ENCODE measurements around the gene ZER1. TPM values are rescaled to one million over a fixed set of nuclear protein-coding genes. Genes with fewer than 3 reads are reported as not detected.

ZER1 gene
- total and polyA plus RNA-seq, 2 of the 4 experiments (the other 2 are of a cell fraction), result 7.7 to 34.9 TPM

DNA sequence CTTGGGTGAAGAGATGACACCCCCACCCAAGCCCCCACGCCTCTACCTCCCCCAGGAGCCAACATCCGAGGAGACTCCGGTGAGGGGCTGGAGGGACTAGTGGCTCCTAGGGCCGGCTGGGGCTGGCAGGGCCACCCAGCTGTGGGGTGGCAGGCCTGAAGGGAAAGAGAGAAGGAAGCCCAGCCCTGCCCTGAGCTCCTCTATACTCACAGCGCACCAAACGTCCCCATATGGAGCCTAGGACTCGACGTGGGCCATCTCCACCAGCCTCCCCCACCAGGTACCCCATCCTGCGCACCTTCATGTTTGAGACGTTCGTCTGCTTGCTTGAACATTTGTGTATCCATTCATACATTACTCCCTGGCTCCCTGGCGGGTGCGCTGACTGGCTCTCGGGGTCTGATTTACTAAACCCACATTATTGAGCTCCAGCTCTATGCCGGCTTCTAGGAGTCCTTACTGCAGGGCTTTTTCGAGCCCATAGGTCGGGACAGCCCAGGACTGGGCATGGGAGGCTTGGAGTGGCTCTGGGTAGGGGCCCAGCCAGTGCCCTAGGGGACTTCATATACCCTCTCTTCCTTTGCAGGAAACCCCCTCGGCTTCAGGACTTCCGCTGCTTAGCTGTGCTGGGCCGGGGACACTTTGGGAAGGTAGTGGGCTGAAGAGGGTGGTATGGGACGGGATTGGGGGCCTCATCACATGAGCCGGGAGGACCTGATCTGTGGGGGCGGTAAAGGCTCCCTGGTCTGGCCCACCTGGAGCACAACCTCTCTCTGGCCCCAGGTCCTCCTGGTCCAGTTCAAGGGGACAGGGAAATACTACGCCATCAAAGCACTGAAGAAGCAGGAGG lies 56.9 kb downstream of the ZER1 start:
- H2AK5ac ChIP-seq (ENCODE audit: low read depth, low read length), result no peak overlapping the region
- no peak overlapping the region for H4K5ac ChIP-seq (ENCODE audit: low read depth, low read length)
- no peak overlapping the region for H3K14ac ChIP-seq (replicated peaks; ENCODE audit: low read depth, low read length)
- TF ChIP-seq SMC3 (IDR thresholded peaks at IDR 0.05; ENCODE audit: low read depth, low read length), result no peak
- no peak for TF ChIP-seq CEBPB (IDR thresholded peaks at IDR 0.05; ENCODE audit: low read depth, low read length)
- no peak for TF ChIP-seq FOS (IDR thresholded peaks at IDR 0.05; ENCODE audit: low read depth, low read length)
- TF ChIP-seq MAZ (IDR thresholded peaks at IDR 0.05; ENCODE audit: borderline replicate concordance, low read depth, low read length), result no peak
- no peak for TF ChIP-seq POLR2A (IDR thresholded peaks at IDR 0.05; ENCODE audit: low read depth, low read length)
- TF ChIP-seq RFX5 (IDR thresholded peaks at IDR 0.05; ENCODE audit: low read depth, low read length), result no peak
- no peak for TF ChIP-seq MXI1 (IDR thresholded peaks at IDR 0.05; ENCODE audit: borderline replicate concordance, low read depth, low read length)
- no peak for TF ChIP-seq BHLHE40 (IDR thresholded peaks at IDR 0.05; ENCODE audit: low read depth, low read length)
- TF ChIP-seq NFE2L2 (IDR thresholded peaks at IDR 0.05; ENCODE audit: low read depth, low read length), result no peak
- TF ChIP-seq, protein P1, sequence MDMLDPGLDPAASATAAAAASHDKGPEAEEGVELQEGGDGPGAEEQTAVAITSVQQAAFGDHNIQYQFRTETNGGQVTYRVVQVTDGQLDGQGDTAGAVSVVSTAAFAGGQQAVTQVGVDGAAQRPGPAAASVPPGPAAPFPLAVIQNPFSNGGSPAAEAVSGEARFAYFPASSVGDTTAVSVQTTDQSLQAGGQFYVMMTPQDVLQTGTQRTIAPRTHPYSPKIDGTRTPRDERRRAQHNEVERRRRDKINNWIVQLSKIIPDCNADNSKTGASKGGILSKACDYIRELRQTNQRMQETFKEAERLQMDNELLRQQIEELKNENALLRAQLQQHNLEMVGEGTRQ (IDR thresholded peaks at IDR 0.05; ENCODE audit: low read depth, low read length), result no peak
- TF ChIP-seq MAFK (IDR thresholded peaks at IDR 0.05; ENCODE audit: low read depth, low read length), result no peak
- TF ChIP-seq, protein P2, sequence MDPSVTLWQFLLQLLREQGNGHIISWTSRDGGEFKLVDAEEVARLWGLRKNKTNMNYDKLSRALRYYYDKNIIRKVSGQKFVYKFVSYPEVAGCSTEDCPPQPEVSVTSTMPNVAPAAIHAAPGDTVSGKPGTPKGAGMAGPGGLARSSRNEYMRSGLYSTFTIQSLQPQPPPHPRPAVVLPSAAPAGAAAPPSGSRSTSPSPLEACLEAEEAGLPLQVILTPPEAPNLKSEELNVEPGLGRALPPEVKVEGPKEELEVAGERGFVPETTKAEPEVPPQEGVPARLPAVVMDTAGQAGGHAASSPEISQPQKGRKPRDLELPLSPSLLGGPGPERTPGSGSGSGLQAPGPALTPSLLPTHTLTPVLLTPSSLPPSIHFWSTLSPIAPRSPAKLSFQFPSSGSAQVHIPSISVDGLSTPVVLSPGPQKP (IDR thresholded peaks at IDR 0.05; ENCODE audit: borderline replicate concordance, low read depth, low read length), result no peak
- TF ChIP-seq RCOR1 (IDR thresholded peaks at IDR 0.05; ENCODE audit: insufficient replicate concordance, low read length), result no peak
- TF ChIP-seq RAD21 (IDR thresholded peaks at IDR 0.05; ENCODE audit: low read length), result no peak
- no peak for TF ChIP-seq CHD1 (IDR thresholded peaks at IDR 0.05; ENCODE audit: low read depth, low read length)
- TF ChIP-seq, protein P3, sequence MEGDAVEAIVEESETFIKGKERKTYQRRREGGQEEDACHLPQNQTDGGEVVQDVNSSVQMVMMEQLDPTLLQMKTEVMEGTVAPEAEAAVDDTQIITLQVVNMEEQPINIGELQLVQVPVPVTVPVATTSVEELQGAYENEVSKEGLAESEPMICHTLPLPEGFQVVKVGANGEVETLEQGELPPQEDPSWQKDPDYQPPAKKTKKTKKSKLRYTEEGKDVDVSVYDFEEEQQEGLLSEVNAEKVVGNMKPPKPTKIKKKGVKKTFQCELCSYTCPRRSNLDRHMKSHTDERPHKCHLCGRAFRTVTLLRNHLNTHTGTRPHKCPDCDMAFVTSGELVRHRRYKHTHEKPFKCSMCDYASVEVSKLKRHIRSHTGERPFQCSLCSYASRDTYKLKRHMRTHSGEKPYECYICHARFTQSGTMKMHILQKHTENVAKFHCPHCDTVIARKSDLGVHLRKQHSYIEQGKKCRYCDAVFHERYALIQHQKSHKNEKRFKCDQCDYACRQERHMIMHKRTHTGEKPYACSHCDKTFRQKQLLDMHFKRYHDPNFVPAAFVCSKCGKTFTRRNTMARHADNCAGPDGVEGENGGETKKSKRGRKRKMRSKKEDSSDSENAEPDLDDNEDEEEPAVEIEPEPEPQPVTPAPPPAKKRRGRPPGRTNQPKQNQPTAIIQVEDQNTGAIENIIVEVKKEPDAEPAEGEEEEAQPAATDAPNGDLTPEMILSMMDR (conservative IDR thresholded peaks at IDR 0.05; ENCODE audit: low read depth, low read length), result no peak
- H3K9me3 ChIP-seq (ENCODE audit: control insufficient read depth, insufficient read depth, low read length), result no peaks in the 10 kb centered on the region
- no peak overlapping the region for H3K4me3 ChIP-seq (ENCODE audit: insufficient read depth, low read depth, low read length)
- H3K27me3 ChIP-seq (ENCODE audit: control insufficient read depth, insufficient read depth, low read length), result no peaks in the 10 kb centered on the region
- H2AFZ ChIP-seq (replicated peaks; ENCODE audit: low read length, poor library complexity), result no peak overlapping the region
- no peak overlapping the region for H3K4ac ChIP-seq (ENCODE audit: low read depth, low read length)
- WGBS, 2 experiments (ENCODE audit: extremely low coverage in 2 of 2, insufficient read length in 1 of 2), result 100% methylated on average over 4 of the region's 24 CpGs; no CpG with 5 or more reads in 1 of the 2 experiments
- H3K79me1 ChIP-seq (ENCODE audit: low read depth in 1 of 2, low read length in 2 of 2), result no peaks in the 10 kb centered on the region
- no peak for ATAC-seq (ENCODE audit: low read depth)
- H3K27ac ChIP-seq (ENCODE audit: insufficient read depth, low read length), result no peak overlapping the region
- no peaks in the 10 kb centered on the region for H3K4me1 ChIP-seq (ENCODE audit: control insufficient read depth, insufficient read depth, low read length)
- no peak overlapping the region for H3K56ac ChIP-seq (ENCODE audit: extremely low read depth, insufficient read depth, low read length)
- no peaks in the 10 kb centered on the region for H3K9me1 ChIP-seq (ENCODE audit: insufficient read depth, low read length)
- no peak overlapping the region for H2BK20ac ChIP-seq (ENCODE audit: low read depth, low read length)
- ChIA-PET CTCF (no interaction called here), POLR2A (ENCODE audit: unreplicated experiment) (no interaction called here)
- no peak overlapping the region for H3K4me2 ChIP-seq (ENCODE audit: low read depth, low read length)
- H3K23ac ChIP-seq (ENCODE audit: low read depth, low read length), result no peak overlapping the region
- no peaks in the 10 kb centered on the region for H3K36me3 ChIP-seq (ENCODE audit: control insufficient read depth, insufficient read depth, low read length)
- no peak overlapping the region for H2BK5ac ChIP-seq (ENCODE audit: low read depth, low read length, poor library complexity, severe bottlenecking)
- H2AK9ac ChIP-seq (replicated peaks; ENCODE audit: low read depth, low read length, poor library complexity), result peak overlapping the region; percentile 42
- dilution Hi-C loops (cut with HindIII; ENCODE audit: low sequenced_read_pairs, unreplicated experiment), result no loop called here
- no peak overlapping the region for H3K18ac ChIP-seq (ENCODE audit: low read depth, low read length)
- intact Hi-C loops (cut with micrococcal nuclease), result no loop called here
- BruUV-seq (replicated peaks), result no TSS peak
- no peaks in the 10 kb centered on the region for H4K20me1 ChIP-seq (ENCODE audit: insufficient read depth, low read length)
- no peak overlapping the region for H3K9ac ChIP-seq (ENCODE audit: low read depth, low read length)
- H2BK15ac ChIP-seq (ENCODE audit: low read depth, low read length), result no peak overlapping the region
- H2BK120ac ChIP-seq (ENCODE audit: low read depth, low read length), result no peak overlapping the region
- in situ Hi-C loops (cut with MboI; ENCODE audit: low sequenced_read_pairs), result no loop called here
- DNase-seq, result no peak
- no peak overlapping the region for H4K91ac ChIP-seq (ENCODE audit: insufficient read depth, low read depth, low read length)
- H4K8ac ChIP-seq (ENCODE audit: low read depth in 2 of 2, low read length in 2 of 2), result no peak overlapping the region
